ENCODE data around the gene ATP6V1A.
A peak's percentile ranks its signal among the peaks of the same experiment; 100 is the strongest.

The ATP6V1A gene

DNA sequence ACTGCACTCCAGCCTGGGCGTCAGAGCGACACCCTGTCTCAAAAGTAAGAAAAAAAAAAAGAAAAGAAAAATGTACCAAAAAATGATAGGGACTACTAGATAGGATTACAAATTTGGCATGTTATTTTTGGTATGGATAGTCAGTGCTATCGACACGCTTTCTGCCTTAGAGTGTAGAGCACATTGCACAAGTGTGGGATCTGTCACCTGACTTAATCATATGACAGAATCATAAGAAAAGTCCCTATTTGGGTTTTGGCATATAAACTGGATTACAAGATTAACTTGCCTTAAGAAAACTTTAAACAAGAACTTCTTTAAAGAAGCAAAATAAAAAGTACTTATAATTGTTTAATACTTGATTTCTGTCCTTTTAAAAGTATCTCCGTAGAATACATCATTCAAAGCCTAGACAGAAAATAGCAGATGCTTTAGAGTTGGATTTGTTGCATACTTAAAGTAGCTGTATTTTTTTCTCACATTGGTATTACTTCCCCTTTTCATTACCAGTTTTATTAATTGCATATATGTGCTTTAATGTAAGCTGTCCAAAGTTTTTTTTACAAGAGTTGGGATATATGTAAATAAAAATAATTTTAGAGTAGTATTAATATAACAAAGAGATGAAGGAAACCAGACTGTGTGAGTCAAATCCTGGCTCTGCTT is 7.8 kb downstream of the ATP6V1A start:
- no peak for TF ChIP-seq JUND (IDR thresholded peaks at IDR 0.05; ENCODE audit: low read depth)
- no peak for DNase-seq (ENCODE audit: low read depth in 1 of 2, low spot score in 1 of 2)
- in situ Hi-C loops (cut with HindIII; ENCODE audit: low pct_unique_long_range_greater_than_20kb, low sequenced_read_pairs): no loop called here

GRCh38 chr3:113758389-113759024 is 11.7 kb downstream of the ATP6V1A start:
- no peak for DNase-seq (ENCODE audit: low read depth in 1 of 2, low spot score in 1 of 2)
- in situ Hi-C loops (cut with HindIII; ENCODE audit: low pct_unique_long_range_greater_than_20kb, low sequenced_read_pairs): no loop called here
- TF ChIP-seq JUND (IDR thresholded peaks at IDR 0.05; ENCODE audit: low read depth): no peak

DNA sequence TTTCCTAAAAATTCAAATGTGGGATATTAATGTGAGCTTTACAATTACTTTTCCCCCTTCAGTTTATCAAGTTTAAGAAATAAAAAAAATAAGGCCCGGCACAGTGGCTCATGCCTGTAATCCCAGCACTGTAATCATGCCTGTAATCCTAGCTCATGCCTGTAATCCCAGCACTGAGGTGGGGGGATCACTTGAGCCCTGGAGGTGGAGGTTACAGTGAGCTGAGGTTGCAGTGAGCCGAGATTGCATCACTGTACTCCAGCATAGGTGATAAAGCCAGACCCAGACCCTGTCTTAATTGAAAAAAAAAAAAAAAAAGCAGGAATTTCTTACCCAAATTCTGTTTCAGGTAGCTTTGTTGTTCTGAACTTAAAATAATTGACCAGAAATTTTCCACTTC is 17.9 kb downstream of the ATP6V1A start:
- in situ Hi-C loops (cut with HindIII; ENCODE audit: low pct_unique_long_range_greater_than_20kb, low sequenced_read_pairs): no loop called here
- DNase-seq (ENCODE audit: low read depth in 1 of 2, low spot score in 1 of 2): no peak
- no peak for TF ChIP-seq JUND (IDR thresholded peaks at IDR 0.05; ENCODE audit: low read depth)

GRCh38 chr3:113769551-113769950 is 22.7 kb downstream of the ATP6V1A start:
- no peak for DNase-seq (ENCODE audit: low read depth in 1 of 2, low spot score in 1 of 2)
- in situ Hi-C loops (cut with HindIII; ENCODE audit: low pct_unique_long_range_greater_than_20kb, low sequenced_read_pairs): no loop called here
- TF ChIP-seq JUND (IDR thresholded peaks at IDR 0.05; ENCODE audit: low read depth): no peak

DNA sequence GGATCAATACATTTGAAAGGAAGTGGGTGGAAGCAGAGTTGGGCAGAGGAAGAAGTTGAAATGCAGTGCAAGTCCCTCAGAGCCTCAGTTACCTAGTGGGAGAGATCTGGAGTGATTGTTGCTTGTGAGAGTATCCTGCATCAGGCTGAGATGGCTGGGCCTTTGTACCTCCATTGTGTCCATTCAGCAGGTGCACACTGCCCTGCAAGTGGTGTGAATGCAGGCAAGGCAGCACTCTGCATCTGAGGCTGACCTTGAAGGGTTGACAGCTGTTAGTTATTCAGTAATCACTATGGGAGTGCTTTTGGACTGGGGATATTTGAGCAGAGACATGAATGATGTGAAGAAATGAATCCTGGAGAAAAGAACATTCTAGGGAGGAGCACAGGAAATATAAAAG is 25.2 kb downstream of the ATP6V1A start:
- no peak for DNase-seq (ENCODE audit: low read depth in 1 of 2, low spot score in 1 of 2)
- in situ Hi-C loops (cut with HindIII; ENCODE audit: low pct_unique_long_range_greater_than_20kb, low sequenced_read_pairs): no loop called here

GRCh38 chr3:113773381-113773780 is 26.5 kb downstream of the ATP6V1A start:
- no peak for DNase-seq (ENCODE audit: low read depth in 1 of 2, low spot score in 1 of 2)
- no peak for TF ChIP-seq JUND (IDR thresholded peaks at IDR 0.05; ENCODE audit: low read depth)
- in situ Hi-C loops (cut with HindIII; ENCODE audit: low pct_unique_long_range_greater_than_20kb, low sequenced_read_pairs): no loop called here

More for the DNA sequence above, 25.2 kb downstream of the ATP6V1A start:
- TF ChIP-seq JUND (IDR thresholded peaks at IDR 0.05; ENCODE audit: low read depth): no peak

DNA sequence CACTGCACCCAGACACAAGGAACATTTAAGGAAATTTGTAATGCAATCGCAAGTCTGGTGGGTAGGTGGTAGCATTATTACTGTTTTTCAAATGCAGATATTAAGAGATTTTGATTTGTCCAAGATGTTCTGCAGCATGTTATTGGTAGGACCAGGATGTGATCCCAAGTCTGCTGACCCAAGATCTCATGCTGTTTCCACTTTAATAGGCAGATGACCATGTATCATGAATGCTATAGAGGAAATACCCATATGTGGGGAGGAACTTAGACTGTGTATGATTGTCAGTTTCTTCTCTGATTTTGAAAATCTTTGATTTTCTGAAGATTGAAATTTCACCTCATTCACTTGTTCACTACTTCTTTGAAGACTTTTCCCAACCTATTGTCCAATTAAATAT is 28.7 kb downstream of the ATP6V1A start:
- in situ Hi-C loops (cut with HindIII; ENCODE audit: low pct_unique_long_range_greater_than_20kb, low sequenced_read_pairs): no loop called here
- DNase-seq (ENCODE audit: low read depth in 1 of 2, low spot score in 1 of 2): no peak
- TF ChIP-seq JUND (IDR thresholded peaks at IDR 0.05; ENCODE audit: low read depth): no peak

GRCh38 chr3:113776564-113776963 is 29.7 kb downstream of the ATP6V1A start:
- TF ChIP-seq JUND (IDR thresholded peaks at IDR 0.05; ENCODE audit: low read depth): no peak
- DNase-seq (ENCODE audit: low read depth in 1 of 2, low spot score in 1 of 2): peak in 1 of 2 experiments; percentile 19
- in situ Hi-C loops (cut with HindIII; ENCODE audit: low pct_unique_long_range_greater_than_20kb, low sequenced_read_pairs): no loop called here

DNA sequence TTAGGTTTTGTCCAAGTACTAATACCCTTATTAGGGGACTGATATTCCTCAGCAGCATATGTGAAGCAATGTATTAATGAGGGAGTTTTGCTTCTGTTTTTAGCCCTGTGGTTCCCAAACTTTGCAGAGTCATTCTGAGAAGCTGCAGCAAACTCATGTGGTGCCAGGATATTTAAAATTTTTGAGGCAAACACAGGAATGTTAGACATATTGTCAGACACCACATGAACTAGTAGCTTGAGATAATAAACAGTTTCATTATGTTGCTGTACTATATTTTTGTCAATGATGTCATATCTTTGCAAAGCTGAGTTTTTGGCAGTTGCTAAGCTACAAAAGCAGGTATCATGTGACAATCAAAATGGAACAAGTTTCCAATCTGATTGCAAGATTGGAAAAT is 36.6 kb downstream of the ATP6V1A start:
- no peak for TF ChIP-seq JUND (IDR thresholded peaks at IDR 0.05; ENCODE audit: low read depth)
- in situ Hi-C loops (cut with HindIII; ENCODE audit: low pct_unique_long_range_greater_than_20kb, low sequenced_read_pairs): no loop called here
- peak in 1 of 2 experiments; percentile 1 for DNase-seq (ENCODE audit: low read depth in 1 of 2, low spot score in 1 of 2)

GRCh38 chr3:113783980-113784379 is 37.1 kb downstream of the ATP6V1A start:
- DNase-seq (ENCODE audit: low read depth in 1 of 2, low spot score in 1 of 2): no peak
- in situ Hi-C loops (cut with HindIII; ENCODE audit: low pct_unique_long_range_greater_than_20kb, low sequenced_read_pairs): no loop called here
- no peak for TF ChIP-seq JUND (IDR thresholded peaks at IDR 0.05; ENCODE audit: low read depth)

DNA sequence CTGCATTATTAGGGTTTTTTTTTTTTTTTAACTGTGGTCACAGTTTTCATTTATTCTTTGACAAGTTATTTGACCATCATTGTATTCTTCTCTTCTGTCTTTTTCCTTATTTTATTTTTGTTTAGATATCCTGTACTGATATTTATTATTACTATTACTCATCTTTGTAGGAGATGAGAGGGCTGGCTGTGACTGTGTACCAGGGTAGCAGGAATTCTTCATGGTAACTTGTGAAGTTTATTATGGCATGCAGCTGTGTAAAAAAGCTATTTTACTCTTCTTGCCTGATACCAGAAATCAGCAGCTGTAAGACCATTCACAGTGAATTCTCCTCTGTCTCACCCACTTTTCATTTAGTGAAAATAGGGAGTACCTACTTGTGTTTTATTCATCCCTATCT is 44.5 kb downstream of the ATP6V1A start:
- in situ Hi-C loops (cut with HindIII; ENCODE audit: low pct_unique_long_range_greater_than_20kb, low sequenced_read_pairs): no loop called here
- no peak for TF ChIP-seq JUND (IDR thresholded peaks at IDR 0.05; ENCODE audit: low read depth)
- no peak for DNase-seq (ENCODE audit: low read depth in 1 of 2, low spot score in 1 of 2)

GRCh38 chr3:113794526-113794925 is 47.7 kb downstream of the ATP6V1A start:
- TF ChIP-seq JUND (IDR thresholded peaks at IDR 0.05; ENCODE audit: low read depth): no peak
- in situ Hi-C loops (cut with HindIII; ENCODE audit: low pct_unique_long_range_greater_than_20kb, low sequenced_read_pairs): no loop called here
- no peak for DNase-seq (ENCODE audit: low read depth in 1 of 2, low spot score in 1 of 2)

DNA sequence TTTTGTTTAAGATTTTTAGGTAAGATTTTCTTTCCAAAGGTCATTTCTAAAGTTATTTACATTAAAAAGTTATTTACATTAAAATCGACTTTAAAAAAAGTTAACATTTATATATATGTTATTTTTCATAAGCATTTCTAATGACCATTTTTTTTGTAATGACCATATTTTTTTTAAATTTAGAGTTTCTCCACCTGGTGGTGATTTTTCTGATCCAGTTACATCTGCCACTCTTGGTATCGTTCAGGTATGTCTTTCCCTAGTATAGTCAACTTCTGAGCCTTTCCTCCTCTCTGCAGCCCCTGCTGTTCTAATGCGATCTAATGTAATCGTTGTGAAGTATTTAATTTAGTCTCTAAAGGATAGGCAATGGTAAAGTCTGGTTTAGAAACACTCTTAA is 48.9 kb downstream of the ATP6V1A start:
- TF ChIP-seq JUND (IDR thresholded peaks at IDR 0.05; ENCODE audit: low read depth): no peak
- in situ Hi-C loops (cut with HindIII; ENCODE audit: low pct_unique_long_range_greater_than_20kb, low sequenced_read_pairs): no loop called here
- no peak for DNase-seq (ENCODE audit: low read depth in 1 of 2, low spot score in 1 of 2)
